GM04503 (cell line): ENCODE results near the gene ADAMTSL5.

Source experiments
- DNase-seq: peaks from one replicate; pipeline ENCODE4 v3.0.0-alpha.2; 2012; ENCODE audit warnings: low read depth

ADAMTSL5 gene

DNA sequence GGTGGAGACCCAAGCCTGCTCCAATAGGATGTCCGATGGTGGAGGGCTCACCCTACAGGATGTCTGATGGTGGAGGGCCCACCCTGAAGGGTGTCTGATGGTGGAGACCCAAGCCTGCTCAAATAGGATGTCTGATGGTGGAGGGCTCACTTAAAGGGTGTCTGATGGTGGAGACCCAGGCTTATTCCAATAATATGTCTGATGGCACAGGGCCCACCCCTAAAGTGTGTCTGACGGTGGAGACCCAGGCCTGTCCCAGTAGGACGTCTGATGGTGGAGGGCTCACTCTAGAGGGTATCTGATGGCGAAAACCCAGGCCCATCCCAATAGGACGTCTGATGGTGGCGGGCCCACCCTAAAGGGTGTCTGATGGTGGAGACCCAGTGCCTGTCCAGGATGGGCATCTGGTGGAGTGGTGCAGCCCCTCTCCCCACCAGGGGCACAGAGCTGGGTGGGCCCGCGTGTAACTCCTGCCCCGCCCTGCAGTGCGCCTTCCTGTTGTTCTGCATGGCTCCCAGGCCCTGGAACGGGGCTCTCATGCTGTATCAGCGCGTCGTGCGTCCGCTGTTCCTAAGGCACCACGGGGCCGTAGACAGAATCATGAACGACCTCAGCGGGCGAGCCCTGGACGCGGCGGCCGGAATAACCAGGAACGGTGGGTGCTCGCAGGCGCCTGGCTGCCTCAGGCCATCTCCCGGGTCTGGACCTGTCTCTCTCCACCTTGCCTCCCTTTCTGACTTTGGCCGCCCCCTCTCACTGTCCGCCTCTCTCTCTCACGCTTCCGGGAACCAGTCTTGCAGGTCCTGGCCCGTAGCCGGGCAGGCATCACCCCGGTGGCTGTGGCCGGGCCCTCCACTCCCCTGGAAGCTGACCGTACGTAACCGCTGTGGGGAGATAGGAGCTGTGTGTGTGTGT is 16.8 kb downstream of the ADAMTSL5 start:
- DNase-seq, result no peak

DNA sequence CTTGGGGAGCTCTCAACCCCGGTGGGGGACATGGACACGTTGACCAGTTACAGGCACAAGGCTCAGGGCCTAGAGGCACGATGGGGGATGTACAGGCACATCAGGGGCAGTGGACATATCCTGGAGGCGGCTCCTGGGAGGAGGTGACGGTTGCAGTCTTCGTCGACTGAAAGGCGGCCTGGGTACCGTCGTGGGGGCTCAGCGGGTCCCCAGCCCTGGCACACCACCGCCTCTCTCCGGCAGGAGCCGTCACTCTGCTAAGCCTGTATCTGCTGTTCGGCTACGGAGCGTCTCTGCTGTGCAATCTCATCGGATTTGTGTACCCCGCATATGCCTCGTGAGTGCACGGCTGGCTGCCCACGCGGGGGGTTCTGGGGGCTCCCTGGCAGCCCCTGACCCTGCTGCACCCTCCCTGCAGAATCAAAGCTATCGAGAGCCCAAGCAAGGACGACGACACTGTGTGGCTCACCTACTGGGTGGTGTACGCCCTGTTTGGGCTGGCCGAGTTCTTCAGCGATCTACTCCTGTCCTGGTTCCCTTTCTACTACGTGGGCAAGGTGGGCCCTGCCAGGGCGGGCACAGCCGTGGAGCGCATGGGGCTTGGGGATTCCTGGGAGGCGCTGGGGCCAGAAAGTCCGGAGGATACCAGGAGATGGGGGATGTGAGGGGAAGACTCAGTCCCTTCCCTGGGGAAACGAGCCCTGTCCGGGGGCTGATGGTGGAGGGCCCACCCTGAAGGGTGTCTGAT is 17.6 kb downstream of the ADAMTSL5 start:
- DNase-seq, result no peak

DNA sequence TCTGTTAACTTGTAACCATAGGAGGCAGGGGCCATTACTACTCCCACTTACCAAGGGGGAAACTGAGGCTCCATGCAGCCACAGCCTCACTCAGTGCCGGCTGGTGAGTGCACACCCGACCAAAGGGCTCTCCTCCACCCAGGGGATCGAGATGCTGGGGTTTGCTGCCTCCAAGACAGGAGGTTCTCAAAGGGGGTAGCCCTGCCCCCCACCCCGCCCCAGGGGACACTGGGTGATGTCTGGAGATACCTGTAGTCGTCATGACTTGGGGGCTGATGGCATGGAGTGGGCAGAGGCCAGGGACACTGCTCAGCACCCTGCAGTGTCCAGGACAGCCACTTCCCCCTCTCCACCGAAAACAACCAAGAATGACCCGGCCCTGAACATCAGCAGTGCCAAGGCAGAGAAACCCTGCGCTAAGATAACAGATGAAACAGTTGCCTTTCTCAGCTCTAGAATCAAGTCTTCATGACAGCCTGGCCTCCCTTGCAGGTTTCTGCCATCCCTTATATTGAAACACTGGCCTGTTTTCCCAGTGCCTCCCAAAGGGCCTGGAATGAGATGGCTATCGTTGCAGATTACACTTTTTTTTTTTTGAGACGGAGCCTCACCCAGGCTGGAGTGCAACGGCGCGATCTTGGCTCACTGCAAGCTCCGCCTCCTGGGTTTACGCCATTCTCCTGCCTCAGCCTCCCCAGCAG is 18.6 kb downstream of the ADAMTSL5 start:
- no peak for DNase-seq

DNA sequence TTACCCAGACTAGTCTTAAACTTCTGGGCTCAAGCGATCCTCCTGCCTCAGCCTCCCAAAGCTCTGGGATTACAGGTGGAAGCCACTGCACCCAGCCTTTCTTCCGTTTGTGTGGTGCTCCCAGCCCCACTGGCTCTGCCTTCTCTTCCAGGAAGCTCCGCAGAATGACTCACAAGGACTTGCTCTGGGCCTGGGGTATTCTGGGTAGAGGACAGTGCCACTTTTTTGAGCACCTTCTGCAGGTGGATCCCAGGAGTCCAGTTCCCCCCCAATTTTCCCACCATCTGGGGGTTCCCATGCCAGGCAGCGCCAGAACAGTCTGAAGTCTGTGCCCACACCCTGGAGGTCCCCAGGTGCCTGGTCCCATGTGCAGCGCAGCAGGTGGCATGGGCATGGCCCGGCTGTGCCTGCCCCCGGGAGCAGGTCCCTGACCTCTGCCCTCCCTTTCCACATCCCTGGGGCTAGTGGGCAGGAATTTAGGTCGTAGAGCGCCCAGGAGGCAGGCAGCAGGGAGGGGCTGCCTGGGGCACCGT is 20.3 kb downstream of the ADAMTSL5 start:
- DNase-seq, result no peak

DNA sequence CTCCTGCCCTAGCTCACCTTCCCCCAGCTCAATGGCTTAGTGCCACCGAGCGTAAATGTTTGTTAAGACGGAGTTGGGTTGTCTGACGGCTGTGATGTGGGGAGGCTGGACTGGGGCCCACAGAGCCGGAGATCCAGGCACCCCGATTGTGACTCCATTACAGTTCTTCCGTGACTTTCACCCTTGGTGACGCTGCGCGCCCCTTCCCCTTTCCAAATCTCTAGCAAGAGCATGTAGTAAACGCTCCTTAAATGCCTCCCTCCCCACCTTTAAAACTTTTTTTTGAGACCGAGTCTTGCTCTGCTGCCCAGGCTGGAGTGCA is 21.0 kb downstream of the ADAMTSL5 start:
- DNase-seq, result no peak

DNA sequence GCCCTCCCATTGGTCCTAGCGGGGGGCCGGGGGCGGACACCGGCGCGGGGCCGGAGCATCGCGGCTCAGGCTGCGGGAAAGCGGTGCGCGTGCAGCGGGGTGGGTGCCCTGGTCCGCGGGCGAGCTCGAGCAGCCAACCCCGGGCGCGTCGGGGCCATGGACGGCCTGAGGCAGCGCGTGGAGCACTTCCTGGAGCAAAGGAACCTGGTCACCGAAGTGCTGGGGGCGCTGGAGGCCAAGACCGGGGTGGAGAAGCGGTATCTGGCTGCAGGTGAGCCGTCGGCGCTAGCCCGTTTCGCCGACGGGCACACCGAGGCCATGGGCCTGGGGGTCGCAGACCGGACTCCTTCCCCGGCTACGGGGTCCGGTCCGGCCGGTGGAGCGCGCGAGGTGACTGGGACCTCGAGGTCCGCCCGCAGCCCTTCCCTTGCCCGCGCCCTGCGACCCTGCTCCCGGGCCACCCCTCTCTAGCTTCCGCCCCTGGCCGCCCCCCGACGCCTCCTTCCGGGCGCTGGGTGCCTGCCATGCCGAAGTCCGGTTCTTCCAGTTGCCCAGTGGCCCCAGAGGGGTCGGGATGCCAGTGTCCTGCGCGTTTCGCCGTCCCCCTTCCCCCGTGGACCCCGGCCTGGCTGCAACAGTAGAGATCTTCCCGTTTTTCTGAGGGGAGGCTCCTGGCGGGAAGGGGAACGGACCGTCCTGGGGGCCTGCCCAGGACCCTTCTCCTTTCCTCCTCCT is 21.5 kb downstream of the ADAMTSL5 start, which contains the start of gene REEP6:
Gene REEP6, plus strand, starts transcription at position 68 of the 735 bp plus-strand sequence. Its CDS starts 89 bp downstream, at position 157.
- DNase-seq, result no peak

DNA sequence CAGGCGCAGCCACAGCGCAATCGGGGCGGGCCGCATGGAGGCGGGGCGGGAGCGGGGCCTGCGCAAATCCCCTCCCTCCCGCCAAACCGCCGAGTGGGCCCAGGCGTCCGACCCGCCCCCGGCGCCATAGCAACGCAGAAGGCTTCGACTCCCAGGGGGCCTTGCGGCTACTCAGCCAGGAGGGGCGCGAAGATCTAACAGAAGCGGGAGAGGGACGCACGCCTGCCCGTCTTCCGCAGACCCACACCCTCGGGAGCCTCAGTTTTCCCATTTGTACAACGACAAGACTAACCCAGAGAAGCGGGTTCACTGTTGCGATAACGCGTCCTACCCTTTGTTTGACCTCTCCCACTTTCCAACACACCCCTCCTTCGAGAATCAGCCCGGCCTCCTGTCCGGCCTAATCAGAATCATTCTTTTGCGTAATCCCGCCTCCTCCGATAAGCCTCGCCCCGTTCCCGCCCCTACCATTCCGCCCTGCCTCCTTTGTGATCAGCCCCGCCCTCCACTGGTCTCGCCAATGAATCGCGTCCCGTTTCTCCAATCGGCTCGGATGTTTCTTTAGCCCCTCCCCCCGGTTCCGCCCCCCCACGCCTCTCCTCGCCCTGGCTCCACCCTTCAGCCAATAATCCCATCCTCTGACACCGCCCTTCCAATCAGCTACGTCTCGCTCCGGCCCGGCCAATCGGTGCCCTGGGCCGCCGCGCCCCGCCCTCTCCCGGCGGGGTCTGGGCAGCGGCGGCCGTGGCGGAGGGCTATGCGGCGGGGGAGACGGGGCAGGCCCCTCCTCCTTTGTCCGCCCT is 22.3 kb downstream of the ADAMTSL5 start, which contains the start of gene PCSK4:
Gene PCSK4, minus strand, starts transcription at position 40 of the 803 bp plus-strand sequence. Its CDS starts 4 bp downstream, at position 36.
- peak; percentile 92 for DNase-seq

DNA sequence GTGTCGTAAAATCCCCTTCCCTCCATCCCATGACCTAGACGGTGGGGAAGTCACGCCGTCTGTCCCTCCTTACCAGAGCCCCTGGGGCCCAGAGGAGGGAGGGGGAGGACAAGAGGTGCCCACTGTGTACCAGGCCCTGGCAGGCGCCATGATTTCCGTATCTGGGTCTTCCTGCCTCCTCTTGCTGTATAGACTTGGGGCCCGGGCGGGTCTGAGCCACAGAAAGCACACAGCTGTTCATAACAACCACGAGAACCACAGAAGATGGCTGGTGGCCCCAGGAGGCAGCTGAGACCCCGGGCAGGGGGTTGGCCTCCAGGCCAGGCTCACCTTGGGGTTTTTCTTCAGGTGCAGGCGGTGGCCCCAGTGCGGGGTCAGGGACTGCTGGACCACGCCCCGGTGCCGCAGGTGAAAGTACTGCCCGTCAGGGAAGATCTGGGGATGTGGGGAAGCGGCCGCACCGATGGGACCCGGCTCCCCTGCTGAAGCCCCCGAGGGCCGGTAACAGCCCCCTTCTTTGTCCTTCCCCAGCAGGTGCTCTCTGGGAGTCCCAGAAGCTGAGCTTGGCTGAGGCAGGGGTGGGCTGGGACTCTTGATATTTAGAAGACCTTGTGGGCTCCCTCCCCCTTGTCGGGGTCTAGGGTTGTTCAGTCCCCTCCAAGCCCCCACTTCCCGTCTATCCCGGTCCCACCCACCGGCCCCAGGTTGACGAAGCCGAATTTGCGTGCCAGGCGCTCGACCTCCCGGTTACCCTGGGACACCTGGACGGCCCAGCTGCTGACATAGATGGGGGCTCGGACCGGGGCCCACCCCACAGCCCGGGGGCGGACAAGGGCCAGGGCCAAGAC is 23.1 kb downstream of the ADAMTSL5 start:
- no peak for DNase-seq

DNA sequence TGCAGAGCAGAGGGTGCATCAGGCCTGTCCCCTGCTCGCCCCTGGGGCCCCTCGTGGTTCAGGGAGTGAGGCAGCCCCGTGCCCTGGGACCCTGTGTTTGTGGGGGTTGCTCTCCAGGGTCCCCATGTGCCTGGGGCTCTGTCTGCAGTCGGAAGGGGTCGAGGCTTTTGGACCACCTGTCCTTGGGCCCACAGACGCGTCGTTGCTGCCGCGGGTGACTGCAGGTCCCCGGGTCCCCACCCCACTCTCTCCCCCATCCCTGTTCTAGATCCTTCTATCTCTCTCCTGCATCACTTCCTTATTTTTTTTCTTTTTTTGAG is 24.6 kb downstream of the ADAMTSL5 start:
- DNase-seq, result no peak

DNA sequence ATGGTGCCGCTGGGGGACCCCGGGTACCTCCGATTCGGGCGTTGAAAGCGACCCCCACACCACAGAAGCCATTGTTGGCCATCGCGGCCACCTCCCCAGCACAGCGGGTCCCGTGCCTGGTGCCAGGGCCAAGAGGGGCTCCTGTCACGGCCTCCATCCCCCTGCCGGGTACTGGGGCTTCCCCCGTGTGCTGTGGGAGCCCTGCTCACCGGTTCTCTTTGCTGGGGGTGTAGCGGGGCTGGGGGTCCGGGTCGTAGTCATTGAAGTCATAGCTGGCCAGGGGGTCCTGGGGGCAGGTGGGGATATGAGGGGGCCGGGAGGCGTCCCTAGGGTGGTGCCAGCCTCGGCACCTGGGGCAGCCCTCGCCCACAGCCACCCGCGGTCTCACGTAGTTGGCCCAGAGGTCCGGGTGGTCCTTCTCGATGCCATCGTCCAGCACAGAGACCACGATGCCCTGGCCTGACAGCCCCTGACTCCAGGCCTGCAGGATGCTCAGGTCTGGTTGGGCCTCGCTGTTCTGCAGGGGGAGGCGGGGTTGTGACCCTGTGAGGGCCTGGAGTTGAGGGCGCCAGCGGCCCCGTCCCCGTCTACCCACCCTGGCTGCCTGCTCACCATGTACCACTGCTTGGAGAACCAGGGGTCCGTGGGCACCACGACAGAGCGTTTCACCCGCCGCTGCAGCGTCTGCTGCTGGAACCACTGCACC is 25.1 kb downstream of the ADAMTSL5 start:
- DNase-seq, result no peak

DNA sequence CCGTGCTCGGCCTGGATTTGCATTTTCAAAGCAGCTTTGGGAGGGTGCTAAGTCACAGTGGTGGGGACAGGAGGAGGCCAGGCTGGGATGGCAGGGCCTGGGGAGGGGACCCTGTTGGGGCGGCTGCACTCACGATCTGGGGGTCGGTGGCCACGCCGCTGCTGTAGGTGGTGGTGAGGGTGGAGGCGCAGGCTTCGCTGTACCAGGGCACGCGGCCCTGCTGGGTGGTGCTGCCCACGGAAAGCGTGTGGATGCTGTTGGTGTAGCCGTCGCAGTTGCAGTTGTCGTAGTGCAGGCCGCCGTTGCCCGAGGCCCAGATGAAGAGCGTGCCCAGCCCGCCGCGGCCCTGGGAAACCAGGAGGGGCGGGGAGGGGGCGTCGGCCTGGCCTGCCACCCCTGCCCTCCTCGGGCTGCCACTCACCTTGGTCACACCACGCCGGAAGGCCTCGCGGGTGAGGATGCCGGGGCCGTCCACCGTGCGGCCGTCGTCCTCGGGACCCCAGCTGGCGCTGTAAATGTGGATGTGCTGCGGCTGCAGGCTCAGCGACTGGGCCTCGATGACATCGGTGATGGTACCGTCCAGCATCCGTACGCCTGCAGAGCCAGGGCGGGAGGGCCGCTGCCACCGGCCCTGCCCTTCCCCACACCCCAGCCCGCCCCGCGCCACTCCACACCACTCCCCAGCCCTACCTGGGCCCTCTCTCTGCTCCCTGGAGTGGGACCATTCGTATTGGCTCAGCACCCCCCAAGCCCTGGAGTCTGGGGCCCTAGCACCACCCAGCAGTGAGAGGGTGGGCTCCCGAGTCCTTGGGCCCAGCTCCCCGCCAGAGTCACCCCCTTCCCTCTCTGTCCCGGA is 25.9 kb downstream of the ADAMTSL5 start:
- no peak for DNase-seq

DNA sequence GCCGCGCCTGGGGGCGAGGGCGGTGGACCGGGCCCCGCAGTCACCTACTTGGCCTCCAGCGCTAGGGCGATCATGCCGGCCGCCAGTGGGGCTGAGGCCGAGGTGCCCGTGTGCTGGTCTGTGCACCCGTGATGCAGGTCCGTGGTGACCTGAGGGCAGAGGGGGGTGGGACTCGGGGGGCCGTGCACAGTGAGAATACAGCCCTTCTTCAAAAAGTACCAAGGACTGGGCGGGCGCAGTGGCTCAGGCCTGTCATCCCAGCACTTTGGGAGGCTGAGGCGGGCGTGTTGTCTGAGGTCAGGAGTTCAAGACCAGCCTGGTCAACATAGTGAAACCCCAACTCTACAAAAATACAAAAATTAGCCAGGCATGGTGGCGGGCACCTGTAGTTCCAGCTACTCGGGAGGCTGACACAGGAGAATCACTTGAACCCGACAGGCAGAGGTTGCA is 28.8 kb downstream of the ADAMTSL5 start:
- no peak for DNase-seq

DNA sequence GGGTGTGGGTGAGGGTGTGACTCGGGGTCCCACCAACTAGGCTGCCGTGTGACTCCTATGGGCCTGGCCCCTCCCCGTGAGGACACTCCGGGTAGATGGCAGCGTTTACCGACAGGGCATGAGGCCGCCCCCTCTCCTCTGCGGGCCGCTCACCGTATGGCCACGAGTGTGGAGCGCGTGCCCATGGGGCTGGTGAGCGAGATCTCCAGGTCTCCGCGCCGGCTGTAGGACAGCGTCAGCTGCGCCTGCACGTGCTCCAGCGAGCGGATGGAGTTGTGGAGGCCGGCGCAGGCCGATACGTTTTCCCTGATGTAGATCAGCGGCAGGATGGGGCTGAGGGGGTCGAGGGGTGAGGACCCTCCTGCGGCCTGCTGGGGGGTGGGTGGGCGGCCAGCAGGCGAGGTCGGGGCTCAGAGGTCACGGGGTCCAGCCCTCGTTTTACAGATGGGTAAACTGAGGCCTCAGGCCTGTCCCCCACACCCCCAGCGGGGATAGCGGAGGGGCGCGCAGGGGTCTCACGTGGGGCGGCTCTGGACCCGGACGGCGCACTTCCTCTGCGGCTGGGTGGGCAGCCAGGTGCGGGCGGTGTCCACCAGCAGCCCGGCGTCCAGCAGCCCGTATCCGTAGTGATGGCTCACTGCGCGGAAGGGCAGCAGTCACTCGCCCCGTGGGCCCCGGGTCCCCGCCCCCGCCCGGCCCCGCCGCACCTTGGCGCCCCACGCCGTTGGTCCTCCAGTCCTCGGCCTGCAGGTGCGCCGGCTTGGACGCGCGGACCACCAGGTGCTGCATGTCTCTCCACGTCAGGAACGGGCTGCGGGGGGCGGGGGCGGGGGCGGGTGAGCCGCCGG is 29.5 kb downstream of the ADAMTSL5 start:
- DNase-seq, result no peak

DNA sequence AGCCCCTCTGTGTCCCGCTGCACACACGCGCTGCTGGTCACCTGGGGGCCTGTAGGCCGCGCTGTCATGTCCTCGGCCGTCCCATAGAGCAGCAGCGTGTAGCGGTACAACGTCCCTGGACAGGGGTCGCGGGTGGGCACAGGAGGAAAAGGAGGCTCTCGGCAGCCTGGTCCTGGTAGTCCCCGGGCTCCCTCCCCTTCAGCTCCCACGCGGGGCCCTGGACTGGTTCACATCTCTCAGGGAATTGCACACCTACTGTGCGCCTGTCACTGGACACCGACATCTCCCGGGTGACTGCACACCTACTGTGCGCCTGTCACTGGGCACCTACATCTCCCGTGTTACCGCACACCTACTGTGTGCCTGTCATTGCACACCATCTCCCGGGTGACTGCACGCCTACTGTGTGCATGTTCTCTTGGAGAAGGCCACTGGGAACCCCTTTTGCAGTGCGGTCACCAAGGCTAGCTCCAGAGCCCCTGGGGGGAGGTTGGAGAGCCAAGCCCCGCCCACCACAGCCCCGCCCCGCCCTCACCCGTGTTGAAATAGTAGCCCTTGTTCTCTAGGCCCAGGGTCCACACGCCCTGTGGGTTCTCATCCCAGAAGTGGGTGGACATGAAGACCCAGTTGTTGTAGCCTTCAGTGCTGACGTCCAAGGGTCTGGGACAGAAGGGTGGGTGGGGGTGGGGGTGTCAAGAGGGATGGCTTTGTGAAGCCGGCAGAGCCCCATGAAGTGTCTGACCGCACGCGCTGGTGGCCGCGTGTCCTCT is 30.3 kb downstream of the ADAMTSL5 start:
- DNase-seq, result no peak

DNA sequence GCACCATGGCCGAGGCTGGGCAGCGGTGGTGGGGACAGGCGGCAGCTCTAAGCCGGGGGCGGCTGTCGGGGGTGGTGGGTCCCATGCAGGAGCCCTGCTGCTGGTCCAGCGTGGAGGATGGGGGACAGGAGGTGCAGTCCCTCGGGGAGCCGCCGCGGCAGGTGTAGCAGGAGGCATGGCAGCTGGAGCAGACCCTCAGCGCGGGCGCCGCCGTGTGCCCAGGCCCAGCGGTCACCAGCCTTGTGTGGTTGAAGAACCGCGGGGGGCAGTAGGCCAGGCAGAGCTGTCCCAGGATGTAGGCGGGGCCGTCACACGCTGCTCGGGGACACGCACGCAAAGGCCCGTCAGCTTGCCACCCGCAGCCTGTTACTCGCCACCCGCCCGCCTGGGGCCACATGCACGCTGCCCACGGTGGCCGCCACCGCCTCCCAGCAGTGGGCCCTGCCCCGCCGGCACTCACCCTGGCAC is 30.9 kb downstream of the ADAMTSL5 start:
- DNase-seq, result no peak

DNA sequence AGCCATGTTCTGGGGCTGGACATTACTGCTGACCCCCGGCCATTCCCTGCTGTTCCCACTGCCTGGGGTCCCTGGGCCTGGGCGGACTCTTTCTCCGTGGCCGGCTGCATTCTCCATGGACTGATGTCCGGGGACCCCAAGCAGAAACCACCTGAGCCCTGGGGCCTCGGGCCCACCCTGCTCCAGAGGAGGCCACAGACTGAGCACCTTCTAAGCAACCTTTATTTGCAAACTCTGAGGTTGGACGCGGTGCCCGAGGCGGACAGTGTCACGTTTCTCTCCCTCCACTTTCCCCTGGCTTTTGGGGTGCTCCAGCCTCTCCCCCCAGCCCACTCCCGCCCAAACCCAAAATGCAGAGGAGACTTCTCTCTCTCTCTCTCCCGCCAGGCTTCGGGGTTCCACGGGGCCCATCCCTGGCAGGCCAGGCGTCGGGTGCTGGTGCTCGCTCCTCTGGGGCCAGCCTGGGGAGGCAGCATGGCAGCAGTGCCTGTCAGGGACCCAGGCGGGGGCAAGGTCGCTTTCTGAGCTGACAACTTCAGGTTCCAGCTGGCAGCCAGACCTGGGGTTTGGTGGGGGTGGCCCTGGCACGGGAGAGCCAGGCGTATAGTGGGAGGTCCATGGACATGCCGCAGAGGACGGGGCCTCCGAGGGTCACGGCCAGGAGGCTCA is 31.5 kb downstream of the ADAMTSL5 start:
- no peak for DNase-seq
